ENCODE measurements around the gene CTNS.

DNA sequence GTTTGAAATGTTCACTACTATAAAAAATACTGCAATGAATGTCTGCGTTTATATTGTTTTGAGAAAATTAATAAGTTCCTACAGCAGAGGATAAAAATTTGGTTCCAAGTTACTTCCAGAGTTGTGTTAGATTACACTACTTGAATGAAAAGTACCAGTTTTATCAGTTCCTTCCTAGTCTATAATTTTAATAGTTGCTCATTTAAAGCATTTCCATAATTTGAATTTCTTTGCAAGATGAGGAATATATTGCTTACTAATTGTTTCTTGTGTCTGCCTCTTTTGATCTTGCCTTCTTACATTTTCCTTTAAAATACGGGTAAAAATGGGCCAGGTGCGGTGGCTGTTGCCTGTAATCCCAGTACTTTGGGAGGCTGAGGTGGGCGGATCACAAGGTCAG, 36.0 kb downstream of the CTNS start:
- TF ChIP-seq, protein P1, sequence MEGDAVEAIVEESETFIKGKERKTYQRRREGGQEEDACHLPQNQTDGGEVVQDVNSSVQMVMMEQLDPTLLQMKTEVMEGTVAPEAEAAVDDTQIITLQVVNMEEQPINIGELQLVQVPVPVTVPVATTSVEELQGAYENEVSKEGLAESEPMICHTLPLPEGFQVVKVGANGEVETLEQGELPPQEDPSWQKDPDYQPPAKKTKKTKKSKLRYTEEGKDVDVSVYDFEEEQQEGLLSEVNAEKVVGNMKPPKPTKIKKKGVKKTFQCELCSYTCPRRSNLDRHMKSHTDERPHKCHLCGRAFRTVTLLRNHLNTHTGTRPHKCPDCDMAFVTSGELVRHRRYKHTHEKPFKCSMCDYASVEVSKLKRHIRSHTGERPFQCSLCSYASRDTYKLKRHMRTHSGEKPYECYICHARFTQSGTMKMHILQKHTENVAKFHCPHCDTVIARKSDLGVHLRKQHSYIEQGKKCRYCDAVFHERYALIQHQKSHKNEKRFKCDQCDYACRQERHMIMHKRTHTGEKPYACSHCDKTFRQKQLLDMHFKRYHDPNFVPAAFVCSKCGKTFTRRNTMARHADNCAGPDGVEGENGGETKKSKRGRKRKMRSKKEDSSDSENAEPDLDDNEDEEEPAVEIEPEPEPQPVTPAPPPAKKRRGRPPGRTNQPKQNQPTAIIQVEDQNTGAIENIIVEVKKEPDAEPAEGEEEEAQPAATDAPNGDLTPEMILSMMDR (IDR thresholded peaks at IDR 0.05) = no peak
- TF ChIP-seq POLR2AphosphoS5 (IDR thresholded peaks at IDR 0.05; ENCODE audit: low read depth, low read length) (no peak), SIN3A (IDR thresholded peaks at IDR 0.05; ENCODE audit: borderline replicate concordance, insufficient read depth, low read depth, low read length) (no peak)
- TF ChIP-seq, protein P2, sequence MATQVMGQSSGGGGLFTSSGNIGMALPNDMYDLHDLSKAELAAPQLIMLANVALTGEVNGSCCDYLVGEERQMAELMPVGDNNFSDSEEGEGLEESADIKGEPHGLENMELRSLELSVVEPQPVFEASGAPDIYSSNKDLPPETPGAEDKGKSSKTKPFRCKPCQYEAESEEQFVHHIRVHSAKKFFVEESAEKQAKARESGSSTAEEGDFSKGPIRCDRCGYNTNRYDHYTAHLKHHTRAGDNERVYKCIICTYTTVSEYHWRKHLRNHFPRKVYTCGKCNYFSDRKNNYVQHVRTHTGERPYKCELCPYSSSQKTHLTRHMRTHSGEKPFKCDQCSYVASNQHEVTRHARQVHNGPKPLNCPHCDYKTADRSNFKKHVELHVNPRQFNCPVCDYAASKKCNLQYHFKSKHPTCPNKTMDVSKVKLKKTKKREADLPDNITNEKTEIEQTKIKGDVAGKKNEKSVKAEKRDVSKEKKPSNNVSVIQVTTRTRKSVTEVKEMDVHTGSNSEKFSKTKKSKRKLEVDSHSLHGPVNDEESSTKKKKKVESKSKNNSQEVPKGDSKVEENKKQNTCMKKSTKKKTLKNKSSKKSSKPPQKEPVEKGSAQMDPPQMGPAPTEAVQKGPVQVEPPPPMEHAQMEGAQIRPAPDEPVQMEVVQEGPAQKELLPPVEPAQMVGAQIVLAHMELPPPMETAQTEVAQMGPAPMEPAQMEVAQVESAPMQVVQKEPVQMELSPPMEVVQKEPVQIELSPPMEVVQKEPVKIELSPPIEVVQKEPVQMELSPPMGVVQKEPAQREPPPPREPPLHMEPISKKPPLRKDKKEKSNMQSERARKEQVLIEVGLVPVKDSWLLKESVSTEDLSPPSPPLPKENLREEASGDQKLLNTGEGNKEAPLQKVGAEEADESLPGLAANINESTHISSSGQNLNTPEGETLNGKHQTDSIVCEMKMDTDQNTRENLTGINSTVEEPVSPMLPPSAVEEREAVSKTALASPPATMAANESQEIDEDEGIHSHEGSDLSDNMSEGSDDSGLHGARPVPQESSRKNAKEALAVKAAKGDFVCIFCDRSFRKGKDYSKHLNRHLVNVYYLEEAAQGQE (IDR thresholded peaks at IDR 0.05; ENCODE audit: insufficient read depth in 1 of 2, low read depth in 2 of 2, low read length in 1 of 2) = no peak

Data from Panc1 (cell line).